NOMO-1 (cell line): Measurements from ENCODE around the gene KRTAP10-9.
"Not testable (repeated sequence)": the region's sequence is repeated elsewhere in the genome, so short reads cannot be mapped to it uniquely, and the experiment has no call there.

Experiments used
- DNase-seq, 2 experiments: peaks; one replicate each; lab custom pipeline; 2025; ENCODE audit not compliant: unreplicated experiment in 2 of 2; lab: John Stamatoyannopoulos, UW

The KRTAP10-9 gene

DNA sequence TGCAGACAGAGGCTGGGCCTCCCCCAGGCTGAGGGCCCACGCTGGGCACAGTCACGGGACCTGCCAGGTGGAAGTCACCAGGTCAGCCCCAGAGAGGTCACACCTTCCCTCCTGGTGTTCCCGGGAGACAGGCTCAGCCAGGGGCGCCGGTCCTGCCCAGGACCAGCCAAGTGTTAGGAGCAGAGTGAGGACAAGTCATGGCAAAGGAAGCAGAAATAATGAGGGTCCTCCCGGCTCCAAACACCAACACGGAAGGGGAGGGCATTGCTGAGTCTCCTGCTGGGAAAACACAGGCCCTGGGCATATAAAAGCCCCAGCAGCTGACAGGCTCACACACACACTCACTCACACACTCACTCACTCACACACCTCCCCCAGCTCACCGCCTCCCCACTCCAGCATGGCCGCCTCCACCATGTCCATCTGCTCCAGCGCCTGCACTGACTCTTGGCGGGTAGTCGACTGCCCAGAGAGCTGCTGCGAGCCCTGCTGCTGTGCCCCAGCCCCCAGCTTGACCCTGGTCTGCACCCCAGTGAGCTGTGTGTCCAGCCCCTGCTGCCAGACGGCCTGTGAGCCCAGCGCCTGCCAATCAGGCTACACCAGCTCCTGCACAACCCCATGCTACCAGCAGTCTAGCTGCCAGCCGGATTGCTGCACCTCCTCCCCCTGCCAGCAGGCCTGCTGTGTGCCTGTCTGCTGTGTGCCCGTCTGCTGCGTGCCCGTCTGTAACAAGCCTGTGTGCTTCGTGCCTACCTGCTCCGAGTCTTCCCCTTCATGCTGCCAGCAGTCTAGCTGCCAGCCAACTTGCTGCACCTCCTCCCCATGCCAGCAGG lies 10.3 kb downstream of the KRTAP10-9 start, which contains the start of gene KRTAP10-10:
Gene KRTAP10-10, plus strand, starts transcription at position 339 of the 833 bp plus-strand sequence. Its CDS starts 62 bp downstream, at position 401.
- no peak for DNase-seq

DNA sequence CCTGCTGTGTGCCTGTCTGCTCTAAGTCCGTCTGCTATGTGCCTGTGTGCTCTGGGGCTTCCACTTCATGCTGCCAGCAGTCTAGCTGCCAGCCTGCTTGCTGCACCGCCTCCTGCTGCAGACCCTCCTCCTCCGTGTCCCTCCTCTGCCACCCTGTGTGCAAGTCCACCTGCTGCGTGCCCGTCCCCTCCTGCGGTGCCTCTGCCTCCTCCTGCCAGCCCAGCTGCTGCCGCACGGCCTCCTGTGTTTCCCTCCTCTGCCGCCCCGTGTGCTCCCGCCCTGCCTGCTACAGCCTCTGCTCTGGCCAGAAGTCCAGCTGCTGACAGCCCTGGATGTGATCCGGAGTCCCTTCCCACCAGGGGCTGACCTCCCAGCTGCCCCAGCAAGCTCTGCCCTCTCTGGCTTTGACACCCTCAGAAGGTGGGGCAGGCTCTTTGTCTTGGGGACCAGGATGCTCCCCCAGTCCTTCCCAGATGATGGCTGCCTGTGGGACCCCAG lies 11.0 kb downstream of the KRTAP10-9 start:
- not testable (repeated sequence) for DNase-seq

DNA sequence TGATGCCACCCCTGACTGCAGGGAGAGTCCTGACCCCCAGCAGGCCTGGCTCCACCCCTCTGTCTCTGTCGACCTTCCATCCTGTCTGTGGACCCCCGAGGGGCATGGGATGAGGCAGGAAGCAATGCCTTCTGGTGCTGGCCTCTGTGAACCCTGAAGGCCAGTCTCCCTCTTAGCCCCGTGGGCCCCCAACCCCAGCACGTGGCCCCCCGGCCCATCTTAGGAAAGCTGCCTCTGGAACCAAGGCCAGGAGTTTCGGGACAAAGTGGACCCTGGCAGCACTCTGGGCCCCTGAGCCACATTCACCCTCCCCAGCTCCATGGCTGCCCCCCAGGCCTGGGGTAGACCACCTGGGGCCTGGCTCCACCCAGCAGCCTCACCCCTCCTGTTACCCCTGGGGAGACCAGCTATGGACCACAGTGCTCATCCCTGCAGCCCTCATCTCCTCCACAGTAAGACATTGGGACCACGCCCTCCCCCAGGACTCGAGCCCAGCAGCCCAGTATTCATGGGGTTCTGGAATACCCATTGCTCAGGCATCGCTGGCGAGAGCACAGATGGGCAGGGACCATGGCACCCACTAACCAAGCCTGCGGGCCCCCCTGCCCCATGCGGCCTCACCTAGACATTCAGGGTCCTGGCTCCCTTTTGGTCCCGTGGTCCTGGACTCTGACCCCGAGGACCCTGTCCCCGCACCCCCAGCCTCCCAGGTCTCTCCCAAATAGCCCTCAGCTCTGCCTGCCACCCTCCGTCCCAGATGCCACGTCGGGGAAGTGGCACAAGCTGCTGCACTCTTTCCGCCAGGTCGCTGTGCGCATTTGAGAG lies 11.8 kb downstream of the KRTAP10-9 start:
- DNase-seq = not testable (repeated sequence)

DNA sequence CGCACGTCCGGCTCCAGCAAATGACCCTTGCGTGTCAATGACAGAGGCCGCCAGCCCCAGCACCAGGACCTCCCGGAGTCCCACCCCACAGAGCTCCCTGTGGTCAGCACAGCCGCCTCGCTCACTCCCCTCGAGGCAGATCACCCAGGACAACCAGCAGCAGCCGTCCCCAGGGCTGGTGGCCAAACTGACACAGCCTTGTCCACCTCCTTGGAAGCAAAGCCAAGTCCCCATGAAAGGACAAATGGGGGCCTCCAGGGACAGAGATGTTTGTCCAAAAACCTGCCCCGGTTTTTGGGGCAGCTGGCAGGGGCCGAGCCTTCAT lies 12.4 kb downstream of the KRTAP10-9 start:
- DNase-seq = no peak

DNA sequence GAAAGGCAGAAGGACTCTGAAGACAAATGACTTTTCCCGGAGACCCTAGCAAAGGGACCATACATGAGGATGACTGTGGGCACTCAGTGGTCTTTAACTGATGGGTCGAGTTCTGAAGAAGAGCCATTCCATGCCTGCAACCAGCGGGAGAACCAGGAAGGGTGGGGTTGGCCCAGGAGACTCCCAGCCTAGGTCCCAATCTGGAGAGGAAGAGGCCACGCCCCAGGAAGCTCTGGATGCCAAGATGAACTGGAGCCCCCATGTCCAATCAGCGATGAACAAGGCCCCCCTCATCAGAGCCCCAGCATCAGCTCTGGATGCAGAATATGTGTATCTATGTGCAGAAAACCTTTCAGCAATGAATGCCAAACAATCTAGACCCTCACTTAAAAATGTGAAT lies 13.9 kb downstream of the KRTAP10-9 start:
- DNase-seq = no peak

DNA sequence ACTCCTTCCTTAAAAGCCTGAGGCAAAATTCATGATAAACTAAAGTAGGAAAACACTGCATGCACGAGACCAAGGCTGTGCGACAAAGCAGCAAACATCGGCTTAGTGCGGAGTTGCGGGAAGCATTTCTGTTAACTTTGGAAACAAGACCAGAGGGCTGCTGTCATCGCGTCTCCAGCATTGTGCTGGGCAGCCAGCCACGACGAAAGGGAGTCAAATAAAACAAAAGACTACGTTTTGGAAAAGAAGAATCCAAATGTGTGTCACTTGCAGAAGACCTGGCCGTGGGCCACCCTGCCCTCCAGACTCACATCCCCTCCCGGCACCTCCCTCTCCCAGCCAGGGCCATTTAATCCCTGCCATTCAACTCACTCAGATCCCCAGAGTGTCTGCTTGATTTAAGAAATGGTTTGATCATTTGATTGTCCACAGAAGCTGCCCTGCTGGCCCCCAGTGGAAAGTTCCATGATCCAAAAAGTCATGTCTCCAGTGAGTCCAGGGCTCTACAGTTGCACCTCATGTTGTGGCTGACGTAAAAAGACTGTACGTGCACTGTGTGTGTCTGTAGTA lies 16.9 kb downstream of the KRTAP10-9 start:
- DNase-seq = no peak

DNA sequence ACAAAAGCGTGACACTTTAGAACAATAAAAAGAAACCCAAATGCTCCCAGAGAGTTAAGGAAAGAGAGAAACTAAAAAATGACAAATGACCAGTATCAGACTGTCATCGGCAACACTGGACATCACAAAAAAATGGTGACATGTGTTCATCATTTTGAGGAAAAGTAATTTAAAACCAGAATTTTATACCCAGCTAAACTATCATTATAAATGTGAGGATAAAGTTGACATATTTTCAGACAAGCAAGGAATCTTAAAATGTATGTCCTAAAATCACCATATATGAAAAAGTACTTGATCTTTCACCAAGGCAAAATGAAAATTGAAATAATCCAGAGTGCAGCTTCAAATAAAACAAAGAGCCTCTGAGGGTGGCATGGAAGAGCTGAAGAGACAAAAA lies 18.0 kb downstream of the KRTAP10-9 start:
- no peak for DNase-seq

DNA sequence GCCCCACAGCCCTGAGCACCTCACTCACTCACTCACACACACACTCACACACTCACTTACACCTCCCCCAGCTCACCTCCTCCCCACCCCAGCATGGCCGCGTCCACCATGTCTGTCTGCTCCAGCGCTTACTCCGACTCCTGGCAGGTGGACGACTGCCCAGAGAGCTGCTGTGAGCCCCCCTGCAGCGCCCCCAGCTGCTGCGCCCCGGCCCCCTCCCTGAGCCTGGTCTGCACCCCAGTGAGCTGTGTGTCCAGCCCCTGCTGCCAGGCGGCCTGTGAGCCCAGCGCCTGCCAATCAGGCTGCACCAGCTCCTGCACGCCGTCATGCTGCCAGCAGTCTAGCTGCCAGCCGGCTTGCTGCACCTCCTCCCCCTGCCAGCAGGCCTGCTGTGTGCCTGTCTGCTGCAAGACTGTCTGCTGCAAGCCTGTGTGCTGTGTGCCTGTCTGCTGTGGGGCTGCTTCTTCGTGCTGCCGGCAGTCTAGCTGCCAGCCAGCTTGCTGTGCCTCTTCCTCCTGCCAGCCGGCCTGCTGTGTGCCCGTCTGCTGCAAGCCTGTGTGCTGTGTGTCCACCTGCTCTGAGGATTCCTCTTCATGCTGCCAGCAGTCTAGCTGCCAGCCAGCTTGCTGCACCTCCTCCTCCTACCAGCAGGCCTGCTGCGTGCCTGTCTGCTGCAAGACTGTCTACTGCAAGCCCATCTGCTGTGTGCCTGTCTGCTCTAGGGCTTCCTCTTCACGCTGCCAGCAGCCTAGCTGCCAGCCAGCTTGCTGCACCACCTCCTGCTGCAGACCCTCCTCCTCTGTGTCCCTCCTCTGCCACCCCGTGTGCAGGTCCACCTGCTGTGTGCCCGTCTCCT lies 19.7 kb downstream of the KRTAP10-9 start, which contains the start of gene KRTAP10-11:
Gene KRTAP10-11, plus strand, starts transcription at position 49 of the 856 bp plus-strand sequence. Its CDS starts 45 bp downstream, at position 94.
- not testable (repeated sequence) for DNase-seq

DNA sequence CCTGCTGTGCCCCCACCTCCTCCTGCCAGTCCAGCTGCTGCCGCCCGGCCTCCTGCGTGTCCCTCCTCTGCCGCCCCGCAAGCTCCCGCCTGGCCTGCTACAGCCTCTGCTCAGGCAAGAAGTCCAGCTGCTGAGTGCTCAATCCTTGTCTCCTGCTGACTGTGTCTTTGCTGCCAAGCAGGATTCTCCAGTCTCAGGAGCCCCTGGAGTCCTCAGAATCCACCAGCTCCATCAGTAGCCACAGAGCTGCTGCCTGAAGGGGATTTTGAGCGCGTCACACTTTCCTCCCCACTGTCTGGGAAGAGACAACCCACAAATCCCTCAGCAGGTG lies 20.3 kb downstream of the KRTAP10-9 start:
- DNase-seq = no peak

DNA sequence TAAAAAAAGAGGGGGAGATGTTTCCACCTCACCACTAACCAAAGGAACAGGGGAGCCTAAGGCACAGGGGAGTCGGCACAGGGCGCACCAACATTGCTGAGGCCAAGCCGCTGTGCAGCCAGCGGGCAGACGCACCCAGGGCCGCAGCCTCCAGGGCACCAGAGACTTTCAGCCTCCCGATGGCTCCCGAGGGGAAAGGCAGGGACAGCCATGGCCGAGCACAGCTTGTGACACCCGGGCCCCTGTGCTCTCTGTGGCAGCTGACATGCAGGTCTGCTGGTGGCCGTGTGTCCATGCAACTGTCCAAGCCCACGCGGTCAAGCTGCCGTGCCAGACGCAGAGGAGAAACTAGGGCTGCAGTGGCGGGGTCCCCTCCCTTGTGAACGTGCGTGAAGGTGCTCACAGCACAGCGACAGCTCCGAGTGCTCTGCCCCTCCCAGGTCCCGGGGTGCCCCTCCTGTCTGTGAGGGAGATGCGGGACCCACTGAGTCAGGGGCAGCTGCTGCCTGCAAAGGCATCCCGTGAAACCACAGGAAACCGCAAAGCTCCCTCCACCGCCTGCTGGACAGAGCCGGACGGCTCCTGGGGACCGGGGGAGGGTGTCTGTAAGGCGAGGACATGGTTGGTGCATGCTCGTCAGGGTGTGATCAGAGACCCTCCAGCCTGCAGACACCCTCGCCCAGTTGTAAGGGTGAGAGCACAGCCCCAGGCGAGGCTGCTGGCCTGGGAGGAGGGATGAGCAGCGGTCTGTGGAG lies 21.8 kb downstream of the KRTAP10-9 start:
- DNase-seq = no peak

DNA sequence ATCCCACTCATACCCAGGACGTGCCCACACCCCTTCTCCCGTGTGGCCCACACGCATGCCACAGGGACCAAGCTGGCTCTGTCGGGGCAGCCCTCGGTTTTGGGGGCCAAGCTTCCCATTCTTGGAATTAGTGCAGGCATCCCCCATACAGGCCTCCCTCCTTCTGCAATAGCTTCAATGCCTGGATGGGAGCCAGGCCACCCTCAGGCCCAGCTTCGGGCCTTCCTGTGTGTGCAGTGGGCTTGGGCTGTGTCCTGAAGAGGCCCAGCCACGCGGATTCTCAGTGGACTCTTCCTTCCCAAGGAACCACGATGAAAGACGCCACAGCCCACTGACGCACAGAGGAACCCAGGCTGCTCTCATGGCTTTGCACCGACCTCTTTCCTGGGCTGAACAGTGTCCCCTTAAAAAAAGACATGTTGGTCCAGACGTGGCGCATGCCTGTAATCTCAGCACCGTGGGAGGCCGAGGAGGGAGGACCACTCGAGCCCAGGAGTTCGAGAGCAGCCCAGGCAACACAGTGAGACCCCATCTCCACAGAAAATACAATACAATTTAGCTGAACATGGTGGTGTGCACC lies 22.7 kb downstream of the KRTAP10-9 start:
- DNase-seq = no peak

DNA sequence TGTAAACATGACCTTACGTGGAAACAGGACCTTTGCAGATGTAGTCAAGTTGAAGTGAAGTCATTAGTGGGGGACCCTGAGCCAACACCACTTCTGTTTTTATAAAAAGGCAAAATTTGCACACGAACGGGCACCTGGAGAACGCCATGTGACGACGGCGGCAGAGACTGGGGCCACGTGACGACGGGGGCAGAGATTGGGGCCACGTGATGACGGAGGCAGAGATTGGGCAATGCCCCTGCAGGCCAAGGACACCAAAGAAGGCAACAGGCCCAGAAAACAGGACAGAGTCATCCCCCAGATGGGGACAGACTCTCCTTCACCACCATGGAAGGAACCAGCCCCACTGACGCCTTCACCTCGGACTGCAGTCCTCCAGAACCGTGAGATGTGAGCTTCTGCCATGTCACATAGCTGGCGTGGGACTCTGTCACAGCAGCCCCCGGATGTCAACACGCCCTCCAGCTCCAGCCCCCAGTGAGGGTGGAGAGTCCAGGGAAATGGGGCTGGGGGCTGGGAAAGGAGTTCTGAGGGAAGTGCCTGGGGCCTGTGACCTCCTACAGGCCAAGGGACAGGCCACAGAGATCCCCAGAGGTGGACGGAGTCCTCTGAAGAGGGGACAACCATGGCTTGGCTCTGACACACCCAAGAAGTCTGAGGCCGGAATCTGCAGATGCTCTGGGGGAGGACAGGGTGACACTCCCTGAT lies 23.5 kb downstream of the KRTAP10-9 start:
- DNase-seq = no peak

DNA sequence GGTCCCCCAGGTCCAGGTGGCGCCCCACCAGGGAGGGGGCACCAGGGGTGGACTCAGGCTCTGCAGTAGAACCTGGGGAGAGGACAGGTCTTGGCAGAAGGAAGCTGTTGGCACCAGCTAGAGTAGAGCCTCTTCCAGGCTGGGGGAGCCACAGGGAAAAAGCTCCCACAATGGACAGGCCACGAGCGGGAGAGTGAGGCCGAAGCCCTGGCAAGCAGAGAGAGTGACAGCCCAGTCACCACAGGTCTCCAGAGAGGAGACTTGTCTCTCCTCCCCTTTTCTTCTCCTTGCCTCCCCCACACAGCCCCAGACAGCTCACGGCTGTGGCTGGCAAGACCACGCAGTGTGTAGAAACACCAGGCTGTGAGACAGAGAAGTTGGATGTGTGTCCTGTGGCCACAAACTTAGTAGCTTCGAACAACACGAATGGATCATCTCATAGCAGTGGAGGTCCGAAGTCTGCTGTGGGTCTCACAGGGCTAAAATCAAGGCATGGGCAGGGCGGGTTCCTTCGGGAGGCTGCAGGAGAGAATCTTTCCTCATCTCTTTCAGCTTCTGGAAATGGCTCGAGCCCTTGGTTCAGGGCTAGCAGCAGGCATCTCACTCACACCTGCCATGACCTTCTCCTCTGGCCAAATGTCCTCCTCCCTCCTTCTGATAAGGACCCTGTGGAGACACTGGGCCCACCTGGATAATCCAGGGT lies 24.2 kb downstream of the KRTAP10-9 start:
- no peak for DNase-seq

DNA sequence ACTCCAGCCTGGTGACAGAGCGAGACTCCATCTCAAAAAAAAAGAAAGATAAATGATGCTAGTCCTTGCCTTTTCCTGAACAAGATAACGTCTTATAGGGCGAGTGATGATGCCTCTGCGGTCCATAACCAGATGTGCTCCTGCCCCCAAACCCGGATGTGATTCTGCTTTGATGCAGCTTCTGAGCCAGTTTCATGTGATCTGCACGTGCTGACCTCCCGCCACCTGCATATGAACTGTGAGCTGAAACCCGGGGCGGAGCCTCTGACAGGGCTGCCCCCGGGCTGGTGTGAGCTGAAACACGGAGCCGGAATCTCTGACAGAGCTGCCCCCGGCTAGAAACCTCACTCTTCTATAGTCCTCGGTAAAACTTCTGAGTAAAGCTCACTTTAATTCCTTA lies 26.2 kb downstream of the KRTAP10-9 start:
- no peak for DNase-seq

DNA sequence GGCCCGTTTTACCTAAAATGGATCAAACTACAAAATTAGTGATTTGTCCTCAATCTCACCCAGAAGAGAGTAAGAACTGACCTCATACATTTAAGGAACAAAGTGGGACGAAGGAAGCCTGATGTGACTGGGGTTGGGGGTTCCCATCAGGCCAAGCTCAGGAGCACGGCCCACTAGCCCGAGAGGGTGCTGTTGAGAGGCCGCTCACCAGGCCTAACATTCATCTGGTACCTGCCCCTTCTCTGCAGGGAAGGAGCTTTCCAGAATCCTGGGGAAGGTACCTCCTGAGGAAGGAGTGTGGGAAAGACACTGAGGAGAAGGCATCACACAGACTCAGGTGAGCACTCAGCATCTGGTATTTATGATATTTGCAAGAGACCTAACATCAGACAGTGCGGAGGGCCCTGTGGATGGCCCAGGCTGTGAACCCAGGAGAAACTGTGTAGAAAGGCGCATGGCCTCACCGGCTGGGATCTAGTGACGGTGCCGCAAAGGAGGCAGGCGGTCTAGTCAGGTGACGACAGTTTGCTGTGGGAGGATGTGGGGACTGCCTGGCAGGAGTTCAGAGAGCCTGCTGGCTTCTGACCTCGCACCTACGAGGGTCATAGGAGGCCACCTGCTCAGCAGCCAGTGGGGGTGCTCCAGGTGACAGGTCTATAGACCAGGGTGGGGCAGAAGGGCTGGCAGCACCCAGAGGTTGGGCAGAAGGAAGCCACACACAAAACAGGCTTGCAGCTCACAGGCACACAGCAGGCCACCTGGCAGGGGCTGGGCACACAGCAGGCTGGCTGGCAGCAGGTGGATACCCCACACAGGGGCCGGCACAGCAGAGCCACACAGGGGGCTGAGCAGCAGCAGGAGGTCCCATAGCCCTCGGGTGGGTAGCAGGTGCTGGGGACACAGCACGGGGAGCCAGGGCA lies 27.0 kb downstream of the KRTAP10-9 start:
- DNase-seq = no peak

DNA sequence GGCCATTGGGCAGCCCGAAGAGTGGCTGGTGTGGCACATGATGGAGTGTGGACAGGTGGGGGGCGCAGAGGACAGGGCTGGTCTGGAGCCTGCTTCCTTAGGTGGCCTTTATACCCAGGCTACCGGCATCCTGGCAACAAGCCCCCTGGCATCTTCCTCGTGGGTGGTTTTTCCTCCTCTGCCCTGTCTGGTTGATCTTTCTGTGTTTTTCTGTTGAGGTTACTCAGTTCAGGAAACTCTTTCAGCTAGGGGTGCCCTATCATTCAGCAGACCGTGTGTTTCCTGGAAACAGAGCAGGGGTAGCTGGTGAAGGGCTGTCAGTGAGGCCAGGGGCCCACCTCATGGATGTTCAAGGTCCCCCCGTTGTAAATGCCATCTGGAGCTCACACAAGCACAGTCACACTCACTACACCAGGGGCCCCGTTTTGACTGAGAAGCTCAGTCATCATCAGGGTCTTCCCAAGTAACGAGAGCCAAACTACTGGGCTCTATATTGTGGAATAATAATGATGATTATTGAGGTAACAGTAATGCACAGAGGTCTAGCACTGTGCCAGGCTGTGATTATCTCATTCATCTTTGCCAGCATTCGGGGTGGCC lies 27.8 kb downstream of the KRTAP10-9 start, which contains the start of gene KRTAP12-4:
Gene KRTAP12-4, minus strand, starts transcription at position 84 of the 600 bp plus-strand sequence. Its CDS starts 45 bp downstream, at position 39.
- no peak for DNase-seq

DNA sequence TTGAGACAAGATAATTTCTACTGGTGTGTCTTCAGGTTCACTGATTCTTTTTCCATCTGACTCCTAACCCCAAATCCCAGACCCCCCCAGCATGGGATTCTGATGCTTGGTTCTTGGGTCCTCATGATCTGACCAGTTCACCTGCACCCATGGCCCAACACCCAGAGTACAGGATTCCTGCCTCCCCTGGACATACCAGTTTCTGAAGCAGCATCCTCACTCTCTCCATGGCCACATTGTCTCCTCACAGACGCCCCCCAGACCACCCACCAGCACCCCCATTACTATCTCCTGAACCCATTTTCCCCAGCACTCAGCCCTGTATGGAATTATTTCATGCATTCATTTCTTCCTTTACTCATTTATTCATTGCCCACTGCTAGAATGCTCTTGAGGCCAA lies 30.0 kb downstream of the KRTAP10-9 start:
- DNase-seq = no peak
